ENCODE results near the gene TADA2A.
A peak's percentile ranks its signal among the peaks of the same experiment; 100 is the strongest.
"Not testable (repeated sequence)": the region's sequence is repeated elsewhere in the genome, so short reads cannot be mapped to it uniquely, and the experiment has no call there.

Gene TADA2A

DNA sequence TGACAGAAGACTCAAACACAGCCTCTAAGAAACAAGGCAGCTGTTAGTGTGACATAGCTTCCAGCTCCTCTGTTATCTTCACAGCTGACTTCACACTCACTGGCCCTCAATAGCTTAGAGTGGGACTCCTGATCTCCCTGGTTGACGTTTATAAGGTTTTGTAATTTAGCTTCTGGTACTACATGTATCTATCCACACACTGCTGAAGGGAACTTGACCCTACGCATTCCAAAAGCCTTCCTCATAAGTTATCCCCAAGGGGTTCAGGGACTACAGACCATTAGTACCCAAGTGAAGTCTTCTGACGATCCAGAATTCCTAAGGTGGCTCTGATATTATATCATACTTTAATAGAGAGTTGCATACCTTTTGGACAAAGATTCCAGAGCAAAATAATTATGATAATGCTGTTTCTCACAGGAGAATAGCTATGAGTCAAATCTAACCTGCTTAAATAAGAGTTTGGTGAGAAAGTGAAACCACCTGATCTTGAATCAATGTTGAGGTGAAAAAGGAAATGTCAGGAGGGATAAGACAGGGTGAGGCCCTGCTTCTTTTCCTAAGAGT, 14.6 kb upstream of the TADA2A start:
- Histone ChIP-seq H3K4me3 (no peak overlapping the region), H3K27ac (no peak overlapping the region)

DNA sequence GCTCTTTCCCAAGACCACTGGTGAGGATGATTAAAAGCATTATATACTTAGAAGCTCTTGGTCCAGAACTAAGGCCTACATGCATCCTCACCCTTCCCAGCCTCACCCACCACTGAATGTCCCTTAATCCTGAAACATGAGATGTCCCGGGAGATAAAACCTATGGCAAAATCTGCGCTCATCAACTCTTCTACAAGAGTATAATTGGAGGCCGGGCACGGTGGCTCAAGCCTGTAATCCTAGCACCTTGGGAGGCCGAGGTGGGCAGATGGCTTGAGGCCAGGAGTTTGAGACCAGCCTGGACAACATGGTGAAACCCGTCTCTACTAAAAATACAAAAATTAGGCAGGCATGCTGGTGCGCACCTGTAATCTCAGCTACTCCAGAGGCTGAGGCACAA, 13.3 kb upstream of the TADA2A start:
- Histone ChIP-seq H3K27ac (no peak overlapping the region), H3K4me3 (no peak overlapping the region)

GRCh38 chr17:37399265-37399803, 7.4 kb upstream of the TADA2A start:
- Histone ChIP-seq H3K4me3 (no peak overlapping the region), H3K27ac (no peak overlapping the region)

GRCh38 chr17:37400505-37400904, 6.2 kb upstream of the TADA2A start:
- H3K27ac ChIP-seq, result no peak overlapping the region
- H3K4me3 ChIP-seq, result no peak overlapping the region

DNA sequence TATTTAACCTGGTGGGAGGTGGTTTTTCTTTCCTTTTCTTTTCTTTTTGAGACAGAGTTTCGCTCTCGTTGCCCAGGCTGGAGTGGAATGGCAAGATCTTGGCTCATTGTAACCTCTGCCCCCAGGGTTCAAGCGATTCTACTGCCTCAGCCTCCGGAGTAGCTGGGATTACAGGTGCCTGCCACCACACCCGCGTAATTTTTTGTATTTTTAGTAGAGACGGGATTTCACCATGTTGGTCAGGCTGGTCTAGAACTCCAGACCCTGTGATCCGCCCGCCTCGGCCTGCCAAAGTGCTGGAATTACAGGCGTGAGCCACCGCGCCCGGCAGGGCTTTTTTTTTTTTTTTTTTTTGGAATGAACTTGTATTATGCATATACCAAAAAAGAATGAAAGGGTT, 1.2 kb upstream of the TADA2A start:
- peak overlapping the region in 6 of 7 experiments; percentile 59 to 91 (median 74) for H3K4me3 ChIP-seq
- H3K27ac ChIP-seq, result peak overlapping the region in 10 of 21 experiments; percentile 4 to 96 (median 88)

DNA sequence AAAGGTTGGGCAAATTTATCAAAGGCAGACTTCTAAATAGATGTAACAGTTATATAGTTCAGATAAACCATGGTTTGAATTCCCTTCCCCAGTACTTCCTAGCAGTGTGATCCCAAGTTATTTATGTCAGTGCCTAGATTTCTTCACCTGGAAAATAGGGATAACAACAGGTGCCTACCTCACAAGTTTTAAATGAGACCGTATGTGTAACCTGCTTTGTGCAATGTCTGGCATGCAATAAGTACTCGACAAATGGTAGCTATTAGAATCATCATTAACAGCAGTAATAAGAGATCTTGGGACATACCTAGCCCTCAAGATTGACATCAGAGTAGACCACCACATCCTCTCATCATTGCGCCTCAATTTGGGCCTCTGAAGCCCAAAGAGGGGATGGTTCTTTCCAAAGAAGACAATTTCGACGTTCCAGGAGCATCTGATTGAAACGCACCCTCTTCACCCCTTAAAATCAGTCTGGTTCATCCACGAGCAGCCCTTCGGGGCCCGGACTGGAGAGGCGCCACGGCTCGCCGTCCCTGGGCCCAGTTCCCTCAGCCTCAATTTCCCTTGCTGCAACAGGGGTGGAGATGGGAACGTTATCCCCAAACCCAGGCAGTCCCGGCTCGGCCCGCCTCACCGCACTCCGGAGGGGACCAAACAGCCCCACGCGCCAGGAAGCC, 591 bp upstream of the TADA2A start:
- Histone ChIP-seq H3K27ac (peak overlapping the region; percentile 79 to 97 (median 94)), H3K4me3 (peak overlapping the region; percentile 59 to 91 (median 78))

DNA sequence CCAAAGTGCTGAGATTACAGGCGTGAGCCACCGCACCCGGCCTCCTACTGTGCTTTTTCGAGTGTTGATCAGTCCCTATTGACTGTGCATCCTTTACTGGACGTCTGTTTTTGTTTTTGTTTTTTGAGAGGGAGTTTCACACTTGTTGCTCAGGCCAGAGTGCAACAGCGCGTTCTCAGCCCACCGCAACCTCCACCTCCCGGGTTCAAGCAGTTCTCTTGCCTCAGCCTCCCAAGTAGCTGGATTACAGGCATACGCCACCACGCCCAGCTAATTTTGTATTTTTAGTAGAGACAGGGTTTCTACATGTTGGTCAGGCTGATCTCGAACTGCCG, 1.4 kb downstream of the TADA2A start:
- Histone ChIP-seq H3K27ac (peak overlapping the region in 12 of 21 experiments; percentile 24 to 97 (median 94)), H3K4me3 (peak overlapping the region in 1 of 7 experiments; percentile 63)

DNA sequence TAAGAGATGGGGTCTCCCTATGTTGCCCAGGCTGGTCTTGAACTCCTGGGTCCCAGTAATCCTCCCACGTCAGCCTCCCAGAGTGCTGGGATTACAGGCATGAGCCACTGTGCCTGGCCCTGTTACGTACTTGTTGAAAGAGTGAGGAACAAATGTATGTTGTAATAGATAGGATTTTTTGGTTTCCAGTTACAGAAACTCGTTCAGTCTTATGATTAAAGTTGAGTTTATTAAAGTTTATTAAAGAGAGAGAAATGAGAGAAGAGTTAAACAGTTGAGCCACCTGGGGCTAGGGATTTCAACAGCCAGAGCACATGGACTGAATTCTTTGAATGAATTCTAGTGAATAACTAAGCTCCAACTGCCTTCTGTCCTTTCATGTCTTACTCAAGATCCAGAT, 3.7 kb downstream of the TADA2A start:
- H3K4me3 ChIP-seq, result no peak overlapping the region
- no peak overlapping the region for H3K27ac ChIP-seq

DNA sequence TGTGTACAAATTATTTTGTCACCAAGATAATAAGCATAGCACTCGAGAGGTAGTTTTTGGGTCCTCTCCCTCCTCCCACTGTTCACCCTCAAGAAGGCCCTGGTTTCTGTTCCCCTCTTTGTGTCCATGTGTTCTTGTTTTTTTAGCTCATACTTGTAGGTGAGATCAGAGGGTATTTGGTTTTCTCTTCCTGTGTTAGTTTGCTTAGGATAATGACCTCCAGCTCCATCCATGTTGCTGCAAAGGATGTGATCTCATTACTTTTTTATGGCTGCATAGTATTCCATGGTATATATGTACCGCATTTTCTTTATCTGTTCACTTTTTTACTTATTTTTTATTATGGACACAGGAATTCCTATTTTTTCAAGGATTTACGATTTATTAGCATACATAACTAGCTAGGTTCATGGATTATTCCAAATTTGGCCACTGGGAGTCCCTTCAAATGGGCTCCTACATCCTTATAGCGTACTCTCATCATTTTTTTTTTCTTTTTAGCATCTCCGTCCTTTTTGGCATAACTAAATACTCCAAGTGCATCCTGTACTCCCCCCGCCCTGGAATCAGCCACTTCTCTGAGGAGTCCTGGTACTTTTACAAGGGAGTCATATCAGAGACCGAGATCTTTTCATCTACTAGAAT, 7.3 kb downstream of the TADA2A start:
- Histone ChIP-seq H3K4me3 (no peak overlapping the region), H3K27ac (no peak overlapping the region)

DNA sequence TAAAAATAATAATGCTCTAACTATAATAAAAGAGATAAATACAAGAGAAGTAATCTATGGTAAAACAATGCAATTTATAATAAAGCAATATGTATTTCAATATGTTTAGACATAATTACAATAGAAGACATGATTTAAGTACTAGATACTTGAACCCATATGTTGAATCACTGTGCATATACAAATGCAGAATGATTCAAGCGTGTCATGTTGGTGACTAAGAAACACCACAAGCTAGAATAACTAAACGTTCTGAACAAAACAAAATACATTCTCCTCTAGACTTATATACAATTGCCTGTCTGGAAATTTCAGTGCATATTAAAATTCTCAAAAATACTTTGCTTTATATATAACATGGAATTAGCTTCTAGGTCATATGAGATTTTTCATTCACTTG, 11.2 kb downstream of the TADA2A start:
- no peak overlapping the region for H3K27ac ChIP-seq
- no peak overlapping the region for H3K4me3 ChIP-seq

DNA sequence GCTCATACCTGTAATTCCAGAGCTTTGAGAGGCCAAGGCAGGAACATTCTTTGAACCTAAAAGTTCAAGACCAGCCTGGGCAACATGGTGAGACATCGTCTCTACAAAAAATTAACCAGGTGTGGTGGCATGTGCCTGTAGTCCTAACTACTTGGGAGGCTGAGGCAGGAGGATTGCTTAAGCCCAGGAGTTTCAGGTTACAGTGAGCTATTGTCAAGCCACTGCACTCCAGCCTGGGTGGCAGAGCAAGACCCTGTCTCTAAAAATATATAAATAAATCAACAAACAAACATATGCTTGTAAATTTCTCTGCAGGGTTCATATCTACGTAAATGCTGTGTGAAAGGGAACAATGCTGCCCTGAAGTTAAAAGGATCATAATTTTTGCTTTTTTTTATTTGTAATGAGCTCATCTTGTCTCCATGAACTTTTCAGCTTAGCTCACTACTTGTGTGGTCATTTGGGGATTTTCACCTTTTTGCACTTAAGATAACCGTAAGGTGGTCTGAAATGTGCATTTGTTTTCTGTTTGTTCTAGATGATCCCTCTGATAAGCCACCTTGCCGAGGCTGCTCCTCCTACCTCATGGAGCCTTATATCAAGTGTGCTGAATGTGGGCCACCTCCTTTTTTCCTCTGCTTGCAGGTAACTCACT, 16.4 kb downstream of the TADA2A start:
- Histone ChIP-seq H3K4me3 (no peak overlapping the region), H3K27ac (no peak overlapping the region)

GRCh38 chr17:37425268-37425667, 18.6 kb downstream of the TADA2A start:
- H3K27ac ChIP-seq, result no peak overlapping the region
- no peak overlapping the region for H3K4me3 ChIP-seq

GRCh38 chr17:37429039-37429438, 22.4 kb downstream of the TADA2A start:
- H3K4me3 ChIP-seq, result no peak overlapping the region
- H3K27ac ChIP-seq, result peak overlapping the region in 9 of 21 experiments; percentile 3 to 75 (median 57)

DNA sequence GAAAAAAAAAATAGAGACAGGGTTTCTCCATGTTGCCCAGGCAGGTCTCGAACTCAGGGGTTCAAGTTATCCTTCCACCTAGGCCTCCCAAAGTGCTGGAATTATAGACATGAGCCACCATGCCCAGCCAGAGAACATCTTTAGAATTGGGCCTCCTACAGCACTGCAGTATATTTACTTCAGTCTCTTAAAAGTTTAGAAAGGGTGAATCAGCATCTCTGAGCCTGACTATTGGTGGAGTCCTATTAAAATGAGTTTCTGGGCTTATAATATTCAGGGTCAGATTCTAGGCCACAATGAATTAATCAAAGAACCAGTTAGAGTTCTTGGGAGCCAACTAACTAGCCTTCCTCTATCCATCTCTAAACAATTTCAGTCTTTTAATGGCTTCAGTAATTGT, 22.8 kb downstream of the TADA2A start:
- peak overlapping the region in 11 of 21 experiments; percentile 3 to 75 (median 55) for H3K27ac ChIP-seq

DNA sequence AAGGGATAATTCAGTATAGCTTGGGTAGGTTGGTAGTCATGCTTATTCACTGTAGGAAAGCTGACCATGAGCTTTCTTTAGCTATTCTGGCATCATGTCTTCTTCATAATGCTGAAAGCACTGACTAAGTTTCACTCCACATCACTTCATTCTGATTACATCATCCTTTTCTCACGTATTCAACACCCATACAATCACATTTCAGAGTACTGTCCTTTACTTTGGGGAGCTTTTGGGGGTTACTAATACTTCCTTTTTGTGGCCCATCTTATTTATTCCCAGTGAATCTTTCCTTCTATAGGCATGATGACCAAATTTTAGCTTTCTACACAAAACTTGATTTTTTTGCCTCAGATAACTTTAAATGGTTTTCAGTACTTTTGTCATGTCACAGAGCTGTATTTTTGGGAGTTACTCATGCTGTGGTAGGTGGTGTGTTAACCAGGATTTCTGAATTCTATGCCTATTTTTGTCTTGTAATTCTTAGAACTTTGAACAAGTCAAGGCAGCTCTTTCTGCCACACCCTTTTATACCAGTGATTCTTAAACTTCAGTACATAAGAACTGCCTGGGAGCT, 23.5 kb downstream of the TADA2A start:
- Histone ChIP-seq H3K4me3 (no peak overlapping the region), H3K27ac (peak overlapping the region in 17 of 21 experiments; percentile 9 to 75 (median 54))

More for the DNA sequence above, 22.8 kb downstream of the TADA2A start:
- no peak overlapping the region for H3K4me3 ChIP-seq

- H3K27ac ChIP-seq, result no peak overlapping the region
- H3K4me3 ChIP-seq, result no peak overlapping the region
Measured at GRCh38 chr17:37432671-37433070, 26.0 kb downstream of the TADA2A start.

- no peak overlapping the region for H3K27ac ChIP-seq
- no peak overlapping the region for H3K4me3 ChIP-seq
Measured at GRCh38 chr17:37438141-37438540, 31.5 kb downstream of the TADA2A start.

DNA sequence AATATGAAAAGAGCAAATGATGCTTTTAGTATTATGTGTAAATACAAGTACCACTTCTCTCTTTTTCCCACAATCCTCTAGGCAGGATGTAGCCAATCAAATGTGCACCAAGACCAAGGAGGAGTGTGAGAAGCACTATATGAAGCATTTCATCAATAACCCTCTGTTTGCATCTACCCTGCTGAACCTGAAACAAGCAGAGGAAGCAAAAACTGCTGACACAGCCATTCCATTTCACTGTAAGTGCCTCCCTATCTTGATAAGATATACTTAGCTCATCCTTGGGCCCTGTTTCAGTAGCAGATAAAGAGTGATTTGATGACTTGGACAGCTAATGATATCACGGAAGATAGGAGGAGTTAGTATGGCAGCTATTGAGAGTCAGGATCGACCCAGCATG, 33.7 kb downstream of the TADA2A start:
- H3K4me3 ChIP-seq, result no peak overlapping the region
- H3K27ac ChIP-seq, result no peak overlapping the region

GRCh38 chr17:37441369-37442014, 34.8 kb downstream of the TADA2A start:
- not testable (repeated sequence) for H3K27ac ChIP-seq, H3K4me3 ChIP-seq

- no peak overlapping the region for H3K4me3 ChIP-seq
- H3K27ac ChIP-seq, result no peak overlapping the region
Measured at GRCh38 chr17:37446027-37446426, 39.3 kb downstream of the TADA2A start.

Measured in skin epidermis (tissue), 12 donors.